Fibroblast of skin of scalp (primary cell): ENCODE results near the gene RGS11.
A peak's percentile ranks its signal among the peaks of the same experiment; 100 is the strongest.

Source experiments
- DNase-seq: peaks from one replicate; pipeline ENCODE4 v3.0.0-alpha.2; 2013

RGS11 gene

GRCh38 chr16:228852-229730 lies 46.7 kb downstream of the RGS11 start, which contains the start of gene LUC7L:
Gene LUC7L (minus strand): TSS chr16:229449. CDS start chr16:229339, 110 bp downstream.
- peak; percentile 90 for DNase-seq

- no peak for DNase-seq
Measured at GRCh38 chr16:228151-228851, 47.4 kb downstream of the RGS11 start.

- no peak for DNase-seq
Measured at GRCh38 chr16:220021-220420, 55.7 kb downstream of the RGS11 start.
